ENCODE results near the gene HSH2D. TPM values are rescaled to one million over a fixed set of nuclear protein-coding genes. Genes with fewer than 3 reads are reported as not detected.

HSH2D gene
- total and polyA plus RNA-seq, 9 of the 15 experiments (the other 6 are each of a cell fraction or from before 2014, with no cell fraction given) = 0.03 to 1.1 (median 0.35) TPM; not detected in 1

GRCh38 chr19:16197622-16198369 lies 54.3 kb downstream of the HSH2D start, which contains the start of gene AP1M1 (continued):
- TF ChIP-seq PHF21A (IDR thresholded peaks at IDR 0.05; ENCODE audit: borderline replicate concordance, low read depth) (no peak), RHOXF2B (CRISPR knock-in tag; conservative IDR thresholded peaks at IDR 0.05) (no peak), HMGN3 (IDR thresholded peaks at IDR 0.05; ENCODE audit: borderline replicate concordance, extremely low read depth, insufficient read length, low read depth, low read length) (peak; percentile 72), CEBPZ (IDR thresholded peaks at IDR 0.05; ENCODE audit: borderline replicate concordance, low read depth, low read length) (no peak), SMC3 (conservative IDR thresholded peaks at IDR 0.05; ENCODE audit: insufficient read depth, low read depth, low read length) (no peak), ZNF780A (CRISPR knock-in tag; IDR thresholded peaks at IDR 0.05) (no peak), THAP7 (CRISPR knock-in tag; IDR thresholded peaks at IDR 0.05) (no peak), NR3C1 (CRISPR knock-in tag; IDR thresholded peaks at IDR 0.05) (no peak), MTA1 (IDR thresholded peaks at IDR 0.05; ENCODE audit: borderline replicate concordance) (no peak), ZNF277 (CRISPR knock-in tag; IDR thresholded peaks at IDR 0.05; ENCODE audit: borderline replicate concordance) (no peak), FIP1L1 (IDR thresholded peaks at IDR 0.05; ENCODE audit: low read depth, low read length, poor library complexity, severe bottlenecking) (peak; percentile 49), FOXP1 (CRISPR knock-in tag; IDR thresholded peaks at IDR 0.05) (peak; percentile 86), CUX1 (CRISPR knock-in tag; IDR thresholded peaks at IDR 0.05) (no peak), MXD1 (CRISPR knock-in tag; IDR thresholded peaks at IDR 0.05; ENCODE audit: borderline replicate concordance, poor library complexity, severe bottlenecking) (no peak), CHCHD3 (CRISPR knock-in tag; IDR thresholded peaks at IDR 0.05) (no peak), KLF10 (CRISPR knock-in tag; IDR thresholded peaks at IDR 0.05) (no peak)

Data from K562 (cell line).